Esophagus muscularis mucosa (tissue), 4 donors: Measurements from ENCODE around the gene PEBP1.

Source experiments
- EP300 ChIP-seq: sonication (generic); formaldehyde crosslinking; IDR thresholded peaks from one replicate; pipeline ENCODE4 v1.6.1; 2017; ENCODE audit warnings: antibody characterized with exemption
- POLR2A ChIP-seq: fragments of 450-650 bp; IDR thresholded peaks from one replicate; pipeline ENCODE4 v1.6.1; 2017; ENCODE audit warnings: antibody characterized with exemption, moderate library complexity, mild to moderate bottlenecking, low read depth
- POLR2AphosphoS5 ChIP-seq, 2 donors: sonication (generic); formaldehyde crosslinking; IDR thresholded peaks; one replicate each; pipeline ENCODE4 v1.6.1; 2017; ENCODE audit warnings: antibody characterized with exemption in 2 of 2
- TF ChIP-seq, protein P1 (sequence below), 3 experiments: fragments of 200-600 bp in 2 of 3; fragments of 450-650 bp in 1 of 3; sonication (generic) in 2 of 3; IDR thresholded peaks; one replicate each; pipeline ENCODE4 v1.5.1; 2017 to 2019; ENCODE audit warnings: antibody characterized with exemption in 3 of 3, mild to moderate bottlenecking in 2 of 3, moderate library complexity in 1 of 3

DNA sequence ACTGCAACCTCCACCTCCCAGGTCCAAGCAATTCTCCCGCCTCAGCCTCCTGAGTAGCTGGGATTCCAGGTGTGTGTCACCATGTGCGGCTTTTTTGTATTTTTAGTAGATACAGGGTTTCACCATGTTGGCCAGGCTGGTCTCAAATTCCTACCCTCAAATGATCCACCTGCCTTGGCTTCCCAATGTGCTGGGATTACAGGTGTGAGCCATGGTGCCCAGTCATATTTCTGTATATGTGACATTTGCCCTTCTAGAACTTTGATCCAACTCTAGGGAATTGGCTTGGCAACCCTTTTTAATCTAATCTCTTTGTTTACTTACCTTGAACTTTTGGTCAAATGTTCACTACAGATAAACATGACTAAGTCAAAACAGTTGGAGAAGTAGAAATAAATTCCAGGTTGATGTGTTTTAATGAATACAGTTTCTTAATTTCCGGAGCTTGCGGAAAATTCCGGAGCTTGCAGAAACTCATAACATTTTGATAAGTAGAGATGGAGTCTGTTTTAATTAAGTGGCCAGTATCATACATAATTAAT is 11.5 kb upstream of the PEBP1 start:
- TF ChIP-seq, protein P1, sequence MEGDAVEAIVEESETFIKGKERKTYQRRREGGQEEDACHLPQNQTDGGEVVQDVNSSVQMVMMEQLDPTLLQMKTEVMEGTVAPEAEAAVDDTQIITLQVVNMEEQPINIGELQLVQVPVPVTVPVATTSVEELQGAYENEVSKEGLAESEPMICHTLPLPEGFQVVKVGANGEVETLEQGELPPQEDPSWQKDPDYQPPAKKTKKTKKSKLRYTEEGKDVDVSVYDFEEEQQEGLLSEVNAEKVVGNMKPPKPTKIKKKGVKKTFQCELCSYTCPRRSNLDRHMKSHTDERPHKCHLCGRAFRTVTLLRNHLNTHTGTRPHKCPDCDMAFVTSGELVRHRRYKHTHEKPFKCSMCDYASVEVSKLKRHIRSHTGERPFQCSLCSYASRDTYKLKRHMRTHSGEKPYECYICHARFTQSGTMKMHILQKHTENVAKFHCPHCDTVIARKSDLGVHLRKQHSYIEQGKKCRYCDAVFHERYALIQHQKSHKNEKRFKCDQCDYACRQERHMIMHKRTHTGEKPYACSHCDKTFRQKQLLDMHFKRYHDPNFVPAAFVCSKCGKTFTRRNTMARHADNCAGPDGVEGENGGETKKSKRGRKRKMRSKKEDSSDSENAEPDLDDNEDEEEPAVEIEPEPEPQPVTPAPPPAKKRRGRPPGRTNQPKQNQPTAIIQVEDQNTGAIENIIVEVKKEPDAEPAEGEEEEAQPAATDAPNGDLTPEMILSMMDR (IDR thresholded peaks at IDR 0.05) = no peak
- TF ChIP-seq POLR2A (no peak), POLR2AphosphoS5 (IDR thresholded peaks at IDR 0.05) (no peak), EP300 (no peak)
